ENCODE data around the gene SMAD7. TPM values are rescaled to one million over a fixed set of nuclear protein-coding genes. Genes with fewer than 3 reads are reported as not detected.

SMAD7 gene
- total and polyA plus RNA-seq, 2 donors, result 25.6 to 31.5 TPM

DNA sequence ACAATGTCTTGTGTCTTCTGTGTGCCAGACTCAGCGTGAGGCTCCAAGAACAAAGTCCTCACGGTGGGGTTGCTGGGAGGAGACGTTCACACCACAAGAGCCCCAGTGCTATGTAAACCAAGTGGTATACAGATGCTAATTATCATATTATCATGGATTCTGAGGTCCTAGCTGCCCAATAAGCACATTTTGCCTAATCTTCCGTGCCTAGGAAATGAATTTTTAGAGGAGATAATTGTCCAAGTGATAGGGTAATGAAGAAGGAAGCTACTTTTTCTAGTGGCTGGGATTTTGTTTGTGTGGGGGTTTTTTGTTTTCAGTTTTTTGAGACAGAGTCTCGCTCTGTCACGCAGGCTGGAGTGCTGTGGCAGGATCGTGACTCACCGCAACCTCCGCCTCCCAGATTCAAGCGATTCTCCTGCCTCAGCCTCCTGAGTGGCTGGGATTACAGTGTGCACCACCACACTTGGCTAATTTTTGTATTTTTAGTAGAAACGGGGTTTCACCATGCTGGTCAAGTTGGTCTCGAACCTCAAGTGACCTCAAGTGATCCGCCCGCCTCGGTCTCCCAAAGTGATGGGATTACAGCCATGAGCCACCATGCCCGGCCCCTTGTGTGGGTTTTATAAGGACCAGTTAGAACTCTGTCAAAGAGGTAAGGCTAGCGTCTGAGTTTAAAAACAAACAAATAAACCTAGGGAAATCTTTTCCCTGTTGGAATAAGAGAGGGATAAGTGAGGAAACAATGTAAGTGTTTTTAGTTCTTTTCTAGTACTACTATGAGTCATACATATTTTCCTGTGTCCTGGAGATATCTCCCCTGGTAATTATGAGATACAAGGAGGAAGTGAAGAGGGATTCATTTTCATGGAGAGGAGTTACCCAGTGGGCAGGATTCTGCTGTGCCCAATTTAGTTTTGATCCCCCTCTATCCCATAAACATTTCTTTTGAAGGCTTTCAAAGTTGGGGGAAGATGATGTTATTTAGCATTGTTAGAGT, 9.5 kb upstream of the SMAD7 start:
- Histone ChIP-seq H3K4me3 (ENCODE audit: low read depth, low read length) (no peak overlapping the region), H3K4me1 (ENCODE audit: insufficient read depth) (no peaks in the 10 kb centered on the region), H3K36me3 (ENCODE audit: insufficient read depth) (no peaks in the 10 kb centered on the region), H3K27ac (ENCODE audit: low read depth) (no peak overlapping the region)
- DNase-seq (ENCODE audit: extremely low spot score), result no peak
- 87% methylated on average over 17 of the region's 17 CpGs for WGBS

DNA sequence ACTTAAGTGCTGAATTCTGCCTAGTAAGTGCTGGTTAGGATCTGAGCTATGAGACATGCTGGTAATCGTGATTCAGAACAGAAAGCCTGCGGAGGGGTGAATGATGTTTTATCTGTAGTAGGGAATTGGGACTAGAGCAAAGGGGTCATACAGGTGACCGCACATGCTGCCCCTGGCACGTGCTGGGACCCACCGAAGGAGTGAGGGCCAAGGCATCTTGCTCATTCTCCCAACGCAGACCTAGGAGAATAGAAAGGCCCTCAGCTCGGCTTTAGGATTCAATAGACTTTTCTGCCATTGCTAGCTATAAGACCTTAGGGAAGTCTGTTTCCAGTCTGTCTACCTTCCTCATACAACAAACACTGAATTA, 8.8 kb upstream of the SMAD7 start:
- Histone ChIP-seq H3K27ac (ENCODE audit: low read depth) (no peak overlapping the region), H3K4me3 (ENCODE audit: low read depth, low read length) (no peak overlapping the region), H3K36me3 (ENCODE audit: insufficient read depth) (no peaks in the 10 kb centered on the region), H3K4me1 (ENCODE audit: insufficient read depth) (no peaks in the 10 kb centered on the region)
- DNase-seq (ENCODE audit: extremely low spot score), result no peak
- 92% methylated on average over 7 of the region's 7 CpGs for WGBS

DNA sequence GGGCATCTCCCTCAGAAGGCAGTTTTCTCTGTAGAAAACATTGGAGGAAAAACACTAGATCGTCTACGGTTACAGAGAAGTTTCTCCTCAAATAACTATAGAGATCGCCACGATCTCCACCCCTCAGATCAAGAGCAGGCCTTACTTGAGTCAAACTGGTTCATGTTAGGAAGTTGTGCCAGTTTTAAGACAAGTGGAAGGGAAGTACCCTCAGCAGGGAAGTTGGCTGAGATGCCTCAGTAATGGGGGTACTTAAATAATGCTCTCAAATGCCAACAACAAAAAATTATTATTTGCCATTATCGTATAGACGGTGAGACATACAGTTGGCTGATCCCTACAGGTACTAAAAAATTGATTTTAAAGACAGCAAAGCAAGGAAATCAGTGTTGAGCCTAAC, 8.2 kb upstream of the SMAD7 start:
- no peaks in the 10 kb centered on the region for H3K4me1 ChIP-seq (ENCODE audit: insufficient read depth)
- H3K27ac ChIP-seq (ENCODE audit: low read depth), result no peak overlapping the region
- DNase-seq (ENCODE audit: extremely low spot score), result no peak
- H3K4me3 ChIP-seq (ENCODE audit: low read depth, low read length), result no peak overlapping the region
- WGBS, result 89% methylated on average over 6 of the region's 6 CpGs
- no peaks in the 10 kb centered on the region for H3K36me3 ChIP-seq (ENCODE audit: insufficient read depth)

GRCh38 chr18:48957616-48958015, 6.9 kb upstream of the SMAD7 start:
- H3K4me1 ChIP-seq (ENCODE audit: insufficient read depth), result no peaks in the 10 kb centered on the region
- no peak overlapping the region for H3K27ac ChIP-seq (ENCODE audit: low read depth)
- H3K4me3 ChIP-seq (ENCODE audit: low read depth, low read length), result no peak overlapping the region
- 65% methylated on average over 4 of the region's 4 CpGs for WGBS
- no peaks in the 10 kb centered on the region for H3K36me3 ChIP-seq (ENCODE audit: insufficient read depth)
- no peak for DNase-seq (ENCODE audit: extremely low spot score)

DNA sequence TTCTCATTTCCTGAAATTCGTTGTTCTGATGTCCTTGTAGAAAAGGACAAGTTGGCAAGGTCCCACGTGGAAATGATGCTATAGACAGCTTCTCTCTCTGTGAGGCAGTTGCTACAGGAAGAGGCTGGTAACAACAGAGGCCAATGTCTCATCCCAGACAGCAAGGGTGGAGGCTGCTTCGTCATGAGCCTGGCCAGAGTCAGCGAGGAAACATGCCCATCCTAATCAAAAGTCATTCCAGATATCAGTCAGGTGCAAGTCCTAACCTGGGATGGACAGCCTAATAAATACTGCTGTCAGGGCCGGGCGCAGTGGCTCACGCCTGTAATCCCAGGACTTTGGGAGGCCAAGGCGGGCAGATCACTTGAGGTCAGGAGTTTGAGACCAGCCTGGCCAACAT, 6.4 kb upstream of the SMAD7 start:
- 81% methylated on average over 8 of the region's 8 CpGs for whole genome bisulfite sequencing
- Histone ChIP-seq H3K27ac (ENCODE audit: low read depth) (no peak overlapping the region), H3K4me3 (ENCODE audit: low read depth, low read length) (no peak overlapping the region), H3K4me1 (ENCODE audit: insufficient read depth) (no peaks in the 10 kb centered on the region), H3K36me3 (ENCODE audit: insufficient read depth) (no peaks in the 10 kb centered on the region)
- no peak for DNase-seq (ENCODE audit: extremely low spot score)

- H3K4me3 ChIP-seq (ENCODE audit: low read depth, low read length), result no peak overlapping the region
- peak overlapping the region; percentile 87 for H3K27ac ChIP-seq (ENCODE audit: low read depth)
- H3K4me1 ChIP-seq (ENCODE audit: insufficient read depth), result no peaks in the 10 kb centered on the region
- H3K36me3 ChIP-seq (ENCODE audit: insufficient read depth), result no peaks in the 10 kb centered on the region
- DNase-seq (ENCODE audit: extremely low spot score), result no peak
- WGBS, result 48% methylated on average over 1 of the region's 1 CpG
Observed at GRCh38 chr18:48956356-48956755, 5.6 kb upstream of the SMAD7 start.

GRCh38 chr18:48955830-48956261, 5.1 kb upstream of the SMAD7 start:
- DNase-seq (ENCODE audit: extremely low spot score), result no peak
- WGBS, result 20% methylated on average over 7 of the region's 7 CpGs
- Histone ChIP-seq H3K4me1 (ENCODE audit: insufficient read depth) (no peaks in the 10 kb centered on the region), H3K4me3 (ENCODE audit: low read depth, low read length) (no peak overlapping the region), H3K27ac (ENCODE audit: low read depth) (peak overlapping the region; percentile 87), H3K36me3 (ENCODE audit: insufficient read depth) (no peaks in the 10 kb centered on the region)

DNA sequence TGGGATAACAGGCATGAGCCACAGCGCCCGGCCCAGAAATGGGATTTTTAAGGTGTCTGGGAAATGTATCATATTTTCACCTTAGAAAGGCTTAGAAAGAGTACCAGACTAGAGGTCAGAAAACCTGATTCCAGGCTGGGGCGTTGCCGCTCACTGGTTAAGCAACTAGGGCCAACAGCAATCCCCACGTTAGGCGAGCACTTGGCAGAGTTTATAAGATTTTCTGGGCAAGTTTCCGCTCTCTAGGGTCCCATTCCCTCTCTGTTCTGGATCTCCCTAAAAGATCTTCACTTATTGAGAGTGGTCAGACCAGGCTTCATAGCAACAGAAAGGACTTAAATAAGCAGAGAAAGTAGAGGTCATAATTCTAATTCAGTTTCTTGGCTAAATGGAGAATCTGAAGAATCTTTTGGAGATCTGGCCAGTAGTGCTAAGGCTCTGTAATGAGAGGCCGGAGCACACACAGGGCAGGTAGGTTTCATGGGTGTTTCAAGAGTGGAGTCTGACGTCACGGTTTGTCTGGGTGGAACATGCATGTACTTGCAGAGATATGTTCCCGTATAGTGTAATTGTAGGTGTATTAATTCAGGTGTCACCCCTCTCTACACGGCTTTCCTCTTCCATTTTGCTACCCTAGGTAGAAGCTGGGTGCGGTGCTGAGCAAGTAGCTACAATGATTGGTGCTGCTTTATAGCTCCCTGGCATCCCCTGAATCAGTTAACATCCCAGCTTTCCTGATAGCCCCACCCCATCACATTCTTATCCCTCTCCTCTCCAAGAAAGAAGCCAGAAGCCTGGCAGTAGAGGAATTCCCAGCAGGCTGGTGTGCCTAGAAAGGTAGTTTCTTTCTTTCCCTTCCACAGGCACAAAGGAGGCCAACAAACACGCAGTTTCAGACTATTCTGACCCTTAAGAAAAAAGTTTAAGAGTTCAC, 4.4 kb upstream of the SMAD7 start:
- WGBS, result 68% methylated on average over 14 of the region's 14 CpGs
- H3K4me3 ChIP-seq (ENCODE audit: low read depth, low read length), result no peak overlapping the region
- no peaks in the 10 kb centered on the region for H3K36me3 ChIP-seq (ENCODE audit: insufficient read depth)
- H3K27ac ChIP-seq (ENCODE audit: low read depth), result peak overlapping the region; percentile 87
- DNase-seq (ENCODE audit: extremely low spot score), result no peak
- no peaks in the 10 kb centered on the region for H3K4me1 ChIP-seq (ENCODE audit: insufficient read depth)

DNA sequence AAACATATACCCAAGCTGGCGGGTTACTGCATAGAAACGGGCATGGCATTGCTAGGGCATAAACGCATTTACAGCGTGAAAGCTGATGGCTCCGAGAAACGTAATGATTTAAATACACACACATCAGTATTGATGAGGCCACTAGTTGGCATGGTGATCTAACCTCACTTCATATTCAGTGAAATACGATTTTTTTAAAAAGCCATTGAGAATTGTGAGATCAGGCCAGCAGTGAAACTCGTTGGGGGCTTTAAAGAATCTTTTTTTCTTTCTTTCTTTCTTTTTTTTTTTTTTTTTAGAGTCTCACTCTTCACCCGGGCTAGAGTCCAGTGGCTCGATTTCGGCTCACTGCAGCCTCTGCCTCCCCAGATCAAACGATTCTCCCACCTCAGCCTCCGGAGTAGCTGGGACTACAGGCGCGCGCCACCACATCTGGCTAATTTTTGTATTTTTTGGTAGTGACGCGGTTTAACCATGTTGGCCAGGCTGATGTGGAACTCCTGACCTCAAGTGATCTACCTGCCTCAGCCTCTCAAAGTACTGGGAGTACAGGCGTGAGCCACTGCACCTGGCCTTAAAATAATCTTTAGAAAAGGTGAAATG, 2.4 kb upstream of the SMAD7 start:
- peak overlapping the region; percentile 51 for H3K4me3 ChIP-seq (ENCODE audit: low read depth, low read length)
- no peaks in the 10 kb centered on the region for H3K4me1 ChIP-seq (ENCODE audit: insufficient read depth)
- DNase-seq (ENCODE audit: extremely low spot score), result no peak
- H3K36me3 ChIP-seq (ENCODE audit: insufficient read depth), result no peaks in the 10 kb centered on the region
- peak overlapping the region; percentile 98 for H3K27ac ChIP-seq (ENCODE audit: low read depth)
- 60% methylated on average over 19 of the region's 19 CpGs for WGBS

GRCh38 chr18:48952287-48953103, 1.7 kb upstream of the SMAD7 start:
- H3K36me3 ChIP-seq (ENCODE audit: insufficient read depth), result no peaks in the 10 kb centered on the region
- DNase-seq (ENCODE audit: extremely low spot score), result no peak
- peak overlapping the region; percentile 51 for H3K4me3 ChIP-seq (ENCODE audit: low read depth, low read length)
- H3K4me1 ChIP-seq (ENCODE audit: insufficient read depth), result no peaks in the 10 kb centered on the region
- under 1% methylated on average over 67 of the region's 67 CpGs for WGBS
- H3K27ac ChIP-seq (ENCODE audit: low read depth), result peak overlapping the region; percentile 98

DNA sequence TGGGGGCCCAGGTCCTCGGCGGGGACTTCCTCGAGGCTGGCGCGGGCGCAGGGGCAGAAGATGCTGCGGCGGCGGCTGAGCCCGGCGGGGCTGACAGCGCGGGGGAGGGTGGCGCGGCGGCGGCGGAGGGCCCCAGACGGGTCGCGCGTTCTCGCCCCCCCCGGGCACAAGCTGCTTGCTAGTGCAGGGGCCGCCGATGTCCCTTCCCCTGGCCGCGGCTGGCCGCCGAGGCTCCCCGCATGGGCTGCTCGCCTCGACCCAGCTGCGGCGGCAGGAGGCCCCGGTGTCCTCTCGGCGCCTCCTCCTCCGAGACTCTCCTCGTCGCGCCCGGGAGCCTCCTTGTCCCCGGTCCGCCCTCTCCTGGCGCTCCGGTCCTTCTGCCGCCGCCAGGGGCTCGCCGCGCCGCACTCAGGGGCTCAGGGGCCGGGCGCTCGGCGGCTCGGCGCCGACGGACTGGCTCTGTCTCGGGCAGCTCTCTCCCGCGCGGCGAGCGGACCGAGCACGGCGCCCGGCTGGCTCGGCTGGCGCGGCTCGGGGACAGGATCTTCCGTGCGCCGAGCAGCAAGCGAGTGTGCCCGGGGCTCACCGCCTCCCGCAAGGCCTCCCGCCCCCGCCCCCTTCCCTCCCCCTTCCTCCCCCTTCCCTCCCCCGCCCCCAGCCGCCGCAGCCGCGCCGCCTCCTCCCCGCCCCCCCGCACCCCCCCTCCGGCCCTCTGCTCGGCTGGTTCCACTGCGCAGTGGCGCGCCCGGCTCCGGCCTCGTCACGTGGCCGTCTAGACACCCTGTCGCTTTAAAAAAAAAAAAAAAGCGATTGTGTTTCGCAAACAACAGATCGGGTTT, 902 bp upstream of the SMAD7 start:
- H3K27ac ChIP-seq (ENCODE audit: low read depth), result peak overlapping the region; percentile 97
- peak overlapping the region; percentile 88 for H3K4me3 ChIP-seq (ENCODE audit: low read depth, low read length)
- DNase-seq (ENCODE audit: extremely low spot score), result peak; percentile 85
- no peaks in the 10 kb centered on the region for H3K4me1 ChIP-seq (ENCODE audit: insufficient read depth)
- no peaks in the 10 kb centered on the region for H3K36me3 ChIP-seq (ENCODE audit: insufficient read depth)
- under 1% methylated on average over 106 of the region's 106 CpGs for WGBS

Measured in urinary bladder (tissue), 4 donors.